HG02870 (cell line): Measurements from ENCODE around the gene GON7.
"Not testable (repeated sequence)": the region's sequence is repeated elsewhere in the genome, so short reads cannot be mapped to it uniquely, and the experiment has no call there.

ENCODE experiments used
- ATAC-seq: cut with Tn5 transposase; IDR thresholded peaks from one replicate; pipeline ENCODE4 v1.9.1; 2021; ENCODE audit warnings: mild to moderate bottlenecking, moderate library complexity; ENCODE audit not compliant: unreplicated experiment

The GON7 gene

DNA sequence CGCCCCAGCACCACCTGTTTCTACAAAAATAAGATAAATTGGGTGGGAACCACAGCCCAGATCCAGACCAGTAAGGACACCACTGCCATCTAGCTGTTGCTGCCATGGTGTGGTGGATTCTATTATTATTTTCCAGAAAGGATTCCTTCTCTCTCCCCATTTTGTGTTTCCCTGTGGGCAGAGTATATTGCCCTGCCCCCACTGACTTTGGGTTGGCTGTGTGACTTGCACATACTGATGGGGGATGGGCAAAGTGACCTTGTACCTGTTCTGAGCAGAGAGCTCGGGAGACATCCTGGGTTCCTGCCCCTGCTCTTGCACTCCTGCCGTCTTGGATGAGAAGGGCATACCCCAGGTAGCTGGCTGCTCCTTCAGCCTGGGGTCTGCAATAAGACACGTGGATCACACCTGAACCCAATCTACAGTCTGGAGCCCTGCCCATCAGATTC lies 46.5 kb downstream of the GON7 start:
- ATAC-seq = no peak

- ATAC-seq = not testable (repeated sequence)
Observed at GRCh38 chr14:93159625-93160352, 47.1 kb downstream of the GON7 start.

- not testable (repeated sequence) for ATAC-seq
Observed at GRCh38 chr14:93158349-93158748, 48.5 kb downstream of the GON7 start.

GRCh38 chr14:93156693-93157369 lies 50.0 kb downstream of the GON7 start:
- ATAC-seq = no peak

DNA sequence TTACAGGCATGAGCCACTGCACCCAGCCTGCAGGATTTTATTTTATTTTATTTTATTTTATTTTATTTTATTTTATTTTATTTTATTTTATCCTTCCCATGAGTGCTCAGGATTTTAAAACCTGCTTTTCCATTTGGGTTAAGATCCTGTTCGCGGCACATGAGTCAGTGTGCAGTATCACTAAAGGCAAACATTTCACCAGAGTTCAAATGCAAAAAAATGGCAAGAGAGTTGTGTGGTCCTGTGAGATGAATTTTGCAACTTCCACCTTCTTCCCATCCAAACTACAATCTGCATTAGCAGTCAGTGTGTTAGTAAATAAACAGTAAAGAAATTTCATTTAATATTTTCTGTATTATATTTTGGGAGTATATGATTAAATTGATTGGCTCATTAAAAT lies 51.2 kb downstream of the GON7 start:
- ATAC-seq = no peak

GRCh38 chr14:93153121-93153520 lies 53.7 kb downstream of the GON7 start:
- no peak for ATAC-seq
